ENCODE data around the gene KMT2D.

Gene KMT2D

DNA sequence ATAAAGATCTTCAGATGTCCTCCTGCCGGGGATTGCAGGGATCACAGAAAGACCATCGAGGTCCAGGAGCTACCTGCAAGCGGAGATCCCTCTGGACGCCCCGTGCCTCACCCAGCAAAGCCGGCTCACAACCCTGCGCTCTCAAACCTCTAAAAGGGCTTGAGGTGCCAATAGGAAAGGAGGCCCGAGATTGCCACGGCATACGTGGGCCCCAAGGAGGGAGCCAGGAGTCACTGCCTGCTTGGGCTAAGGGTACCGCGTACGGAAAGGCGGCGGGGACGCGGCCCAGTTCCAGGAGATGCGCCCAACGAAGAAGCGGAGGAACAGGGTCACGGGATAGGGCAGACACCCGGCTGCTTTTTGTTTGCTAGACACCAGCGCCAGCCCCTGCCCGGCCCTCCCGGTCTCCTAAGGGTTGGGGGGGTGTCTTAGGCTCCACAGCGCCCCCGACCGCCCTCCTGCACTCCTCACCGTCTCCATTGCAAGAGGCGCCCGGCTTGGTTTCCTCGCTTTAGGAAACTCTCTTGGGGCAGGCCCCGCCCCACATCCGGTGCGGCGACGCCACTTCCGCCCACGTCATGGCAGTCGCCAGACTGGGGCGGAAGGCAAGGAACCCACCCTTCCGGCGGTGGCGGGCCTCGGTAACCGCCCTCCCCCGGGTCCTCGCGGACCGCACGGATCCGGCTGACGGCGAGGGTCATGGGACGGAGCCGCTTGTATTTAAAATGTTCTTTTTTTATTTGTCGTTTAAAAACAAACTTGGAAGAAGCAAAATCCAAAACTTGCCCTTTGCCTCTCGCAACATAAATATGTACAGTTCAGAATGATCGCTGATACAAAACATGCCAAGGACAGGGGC is 42.1 kb downstream of the KMT2D start, which contains the start of gene PRKAG1:
Gene PRKAG1 (minus strand): TSS at position 516 of the 859 bp plus-strand sequence. CDS start 36 bp downstream, at position 480.
- no peaks in the 10 kb centered on the region for H3K27me3 Mint-ChIP-seq
- H3K9me3 Mint-ChIP-seq: no peaks in the 10 kb centered on the region
- peaks cover 16 to 47% of the 10 kb centered on the region in 2 donors for H3K4me1 Mint-ChIP-seq
- peak within 1 kb of the TSS; percentile 94 to 95 for H3K4me3 Mint-ChIP-seq
- ATAC-seq (replicated peaks): peak; percentile 86 to 94
- H3K36me3 Mint-ChIP-seq: peaks cover 35 to 58% of the 10 kb centered on the region in 2 donors
- peak within 1 kb of the TSS; percentile 98 for H3K27ac Mint-ChIP-seq
- peak; percentile 95 for DNase-seq

DNA sequence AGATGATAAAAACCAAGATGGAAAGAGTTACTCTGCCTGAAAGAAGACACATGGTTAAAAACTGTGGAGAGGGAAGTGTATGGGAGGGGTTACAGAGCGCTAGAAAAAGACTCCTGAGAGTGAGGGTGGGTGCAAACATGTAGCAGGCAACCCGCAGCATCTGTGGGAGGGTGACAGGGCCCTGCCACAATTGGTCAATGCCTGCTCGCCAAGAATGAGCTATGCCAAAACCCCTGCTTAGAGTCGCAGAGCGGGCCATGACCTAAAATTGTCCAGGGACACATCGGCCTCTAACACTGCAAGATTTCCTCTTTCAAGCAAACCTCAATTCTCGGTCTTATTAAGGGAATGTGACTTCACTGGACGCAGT is 42.7 kb downstream of the KMT2D start:
- DNase-seq (no peak), ATAC-seq (replicated peaks) (peak; percentile 30 to 31)
- H3K4me1 Mint-ChIP-seq: peaks cover 16 to 47% of the 10 kb centered on the region in 2 donors
- peak overlapping the region; percentile 98 for H3K27ac Mint-ChIP-seq
- H3K9me3 Mint-ChIP-seq: no peaks in the 10 kb centered on the region
- peaks cover 29 to 52% of the 10 kb centered on the region in 2 donors for H3K36me3 Mint-ChIP-seq
- H3K27me3 Mint-ChIP-seq: no peaks in the 10 kb centered on the region
- peak overlapping the region; percentile 94 to 95 for H3K4me3 Mint-ChIP-seq

DNA sequence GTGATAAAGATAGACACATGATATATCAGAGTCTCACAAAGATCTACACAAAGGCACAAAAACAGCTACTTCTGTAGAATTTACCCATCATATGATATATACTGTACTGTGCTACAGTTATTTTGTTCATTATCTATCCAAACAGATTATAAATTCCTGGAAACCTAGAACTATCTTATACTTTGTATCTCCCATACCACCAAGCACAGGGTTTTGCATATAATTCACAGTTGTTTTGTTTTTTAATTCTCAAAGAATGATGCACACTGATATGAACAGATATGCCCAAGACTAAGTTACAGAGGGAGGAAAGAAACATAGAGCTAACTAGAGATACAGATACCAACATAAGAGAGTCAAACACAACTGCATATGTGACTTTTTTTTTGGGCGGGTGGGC is 45.4 kb downstream of the KMT2D start:
- no peak for ATAC-seq (replicated peaks)
- Mint-ChIP-seq H3K4me1 (peaks cover 16 to 47% of the 10 kb centered on the region in 2 donors), H3K36me3 (peaks cover 26 to 46% of the 10 kb centered on the region in 2 donors), H3K27ac (peak overlapping the region; percentile 53), H3K4me3 (no peak overlapping the region), H3K27me3 (no peaks in the 10 kb centered on the region), H3K9me3 (no peaks in the 10 kb centered on the region)
- no peak for DNase-seq

DNA sequence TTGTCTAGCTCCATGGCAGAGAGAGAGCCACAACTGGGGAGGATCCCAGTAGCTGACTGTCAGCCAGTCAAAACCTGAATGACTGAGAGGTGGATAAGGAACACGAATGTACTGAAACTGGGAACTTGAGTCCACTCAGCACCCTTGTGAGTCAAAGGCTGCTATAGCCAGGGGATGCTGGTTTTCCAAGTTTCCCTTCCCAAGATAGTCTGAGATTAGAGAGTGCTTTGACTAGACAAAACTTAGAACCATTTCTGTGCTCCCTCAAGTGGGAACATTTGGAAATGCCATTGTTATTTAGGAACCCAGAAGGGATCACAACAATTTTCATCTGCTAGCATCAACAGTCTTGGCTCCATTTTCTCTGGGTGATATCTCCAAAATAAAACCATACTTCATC is 46.0 kb downstream of the KMT2D start:
- ATAC-seq (replicated peaks) (no peak), DNase-seq (no peak)
- Mint-ChIP-seq H3K27me3 (no peaks in the 10 kb centered on the region), H3K36me3 (peaks cover 25 to 48% of the 10 kb centered on the region in 2 donors), H3K27ac (no peak overlapping the region), H3K4me1 (peaks cover 12 to 41% of the 10 kb centered on the region in 2 donors), H3K9me3 (no peaks in the 10 kb centered on the region), H3K4me3 (no peak overlapping the region)

DNA sequence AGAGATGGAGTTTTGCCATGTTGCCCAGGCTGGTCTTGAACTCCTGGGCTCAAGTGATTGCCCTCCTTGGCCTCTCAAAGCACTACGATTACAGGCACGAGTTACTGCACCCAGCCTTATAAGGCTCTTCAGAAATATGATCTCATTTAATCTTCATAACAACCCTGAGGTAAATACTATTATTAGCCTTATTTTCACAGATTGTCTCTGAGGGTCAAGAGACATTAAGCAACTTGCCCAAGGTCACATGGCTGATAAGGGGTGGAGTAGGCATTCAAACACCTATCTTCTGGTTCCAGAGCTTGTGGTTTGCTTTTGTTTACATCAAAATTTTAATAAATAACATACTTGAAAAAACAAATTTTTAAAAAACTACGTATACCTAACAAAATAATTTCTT is 47.2 kb downstream of the KMT2D start:
- Mint-ChIP-seq H3K27me3 (no peaks in the 10 kb centered on the region), H3K9me3 (no peaks in the 10 kb centered on the region), H3K4me1 (peaks cover 8 to 31% of the 10 kb centered on the region in 2 donors), H3K4me3 (no peak overlapping the region), H3K27ac (no peak overlapping the region), H3K36me3 (peaks cover 30 to 53% of the 10 kb centered on the region in 2 donors)
- DNase-seq (no peak), ATAC-seq (replicated peaks) (no peak)

DNA sequence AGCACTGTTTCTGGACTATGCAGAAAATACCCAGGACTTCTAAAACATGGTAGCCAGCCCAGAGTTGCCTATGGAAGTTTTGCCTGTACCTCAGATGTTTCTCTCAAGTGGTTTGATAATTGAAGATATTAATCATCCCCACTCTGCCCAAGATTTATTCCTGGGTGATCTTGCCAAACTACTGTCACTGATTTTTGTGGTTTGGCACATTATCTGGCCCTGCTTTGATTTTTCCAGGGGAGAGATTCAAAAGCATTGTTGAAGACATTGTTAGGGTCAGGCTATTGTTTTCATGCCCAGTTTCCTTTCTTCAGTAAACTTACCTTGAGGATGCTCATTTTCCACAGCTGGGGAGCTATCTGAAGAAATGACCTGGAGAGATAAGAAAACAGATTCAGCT is 47.9 kb downstream of the KMT2D start:
- DNase-seq: no peak
- ATAC-seq (replicated peaks): no peak
- Mint-ChIP-seq H3K27ac (no peak overlapping the region), H3K36me3 (peaks cover 31 to 60% of the 10 kb centered on the region in 2 donors), H3K4me3 (no peak overlapping the region), H3K9me3 (no peaks in the 10 kb centered on the region), H3K27me3 (no peaks in the 10 kb centered on the region), H3K4me1 (peaks cover 6 to 25% of the 10 kb centered on the region in 2 donors)
